HepG2 (cell line): ENCODE results near the gene DUSP9. TPM values are rescaled to one million over a fixed set of nuclear protein-coding genes. Genes with fewer than 3 reads are reported as not detected.

Source experiments
- ATAC-seq: fragments of 200-7000 bp; cut with Tn5 transposase; 3 replicates; pipeline ENCODE4 v1.9.1; 2020; ENCODE audit warnings: mild to moderate bottlenecking, moderate library complexity
- BruUV-seq: library from RNA; stranded (reverse); fragments of 400-500 nt; replicated peaks from 2 replicates; lab custom pipeline; 2021; lab: Mats Ljungman, UMichigan
- CTCF ChIA-PET: fragments of 300-600 bp; formaldehyde crosslinking; extraction: SDS; loops from one replicate; lab custom pipeline; 2021; ENCODE audit warnings: low total read pairs, inconsistent platforms, low intra/inter-chr PET ratio; lab: Yijun Ruan, JAX
- POLR2A ChIA-PET: fragments of 350-600 bp; sonication (Branson Sonifier 250); formaldehyde crosslinking; loops from one replicate; lab custom pipeline; 2020; ENCODE audit warnings: antibody characterized with exemption, inconsistent platforms; lab: Yijun Ruan, JAX
- DNase-seq: peaks from one replicate; pipeline ENCODE4 v3.0.0-alpha.2; 2015; ENCODE audit warnings: low spot score
- FAIRE-seq: peaks from 3 replicates; lab custom pipeline; 2011; peaks lifted over from hg19 to GRCh38; lab: Jason Lieb, UNC
- H2AFZ ChIP-seq: one replicate; pipeline ENCODE4 v1.6.1; 2011; ENCODE audit warnings: low read length, inconsistent platforms
- H3K27ac ChIP-seq: fragments of 300-600 bp; 3 replicates; pipeline ENCODE4 v1.8.0; 2011; ENCODE audit warnings: mixed run types, mild to moderate bottlenecking, mixed read lengths, low read length, inconsistent platforms; ENCODE audit not compliant: insufficient read depth; ENCODE audit errors: extremely low read length
- H3K27me3 ChIP-seq, 2 experiments: fragments of 200-600 bp in 1 of 2; 2 replicates in 1 of 2; 3 replicates in 1 of 2; pipeline versions ENCODE4 v1.6.0 to v1.8.0; 2011; ENCODE audit warnings: low read length in 2 of 2, mild to moderate bottlenecking in 2 of 2, moderate library complexity in 2 of 2, inconsistent platforms in 1 of 2; ENCODE audit not compliant: insufficient read depth in 2 of 2, control insufficient read depth in 1 of 2
- H3K36me3 ChIP-seq, 2 experiments: fragments of 200-600 bp in 1 of 2; replicated peaks in 1 of 2; 2 replicates in 1 of 2; 3 replicates in 1 of 2; pipeline versions ENCODE4 v1.5.1 to v1.8.0; 2011; ENCODE audit warnings: low read length in 2 of 2, inconsistent platforms in 1 of 2; ENCODE audit not compliant: insufficient read depth in 2 of 2, control insufficient read depth in 1 of 2
- H3K4me1 ChIP-seq: 2 replicates; pipeline ENCODE4 v1.5.1; 2012; ENCODE audit warnings: low read length, inconsistent platforms; ENCODE audit not compliant: insufficient read depth
- H3K4me2 ChIP-seq: 2 replicates; pipeline ENCODE4 v1.6.0; 2011; ENCODE audit warnings: low read depth, low read length, inconsistent platforms
- H3K4me3 ChIP-seq, 3 experiments: fragments of 200-600 bp in 1 of 3; sonication (generic), shearing (Covaris generic) in 1 of 3; replicated peaks in 1 of 3; 2 replicates each; pipeline ENCODE4 v1.5.1; 2011 to 2016; ENCODE audit warnings: low read length in 3 of 3, inconsistent platforms in 2 of 3, low read depth in 2 of 3, mild to moderate bottlenecking in 2 of 3, control low read depth in 1 of 3, mixed read lengths in 1 of 3; ENCODE audit not compliant: insufficient read depth in 1 of 3
- H3K79me2 ChIP-seq: one replicate; pipeline ENCODE4 v1.6.1; 2011; ENCODE audit warnings: low read length, inconsistent platforms; ENCODE audit not compliant: insufficient read depth
- H3K9ac ChIP-seq: 2 replicates; pipeline ENCODE4 v1.6.0; 2011; ENCODE audit warnings: mild to moderate bottlenecking, low read depth, low read length, inconsistent platforms; ENCODE audit not compliant: insufficient read depth
- H3K9me3 ChIP-seq: 2 replicates; pipeline ENCODE4 v1.5.1; 2012; ENCODE audit warnings: mild to moderate bottlenecking, low read length
- H4K20me1 ChIP-seq: 2 replicates; pipeline ENCODE4 v1.6.0; 2011; ENCODE audit warnings: inconsistent platforms, mild to moderate bottlenecking, low read length, moderate library complexity; ENCODE audit not compliant: insufficient read depth
- AKAP8 ChIP-seq: sonication (generic); formaldehyde crosslinking; IDR thresholded peaks from 2 replicates; pipeline ENCODE4 v1.5.1; 2020; ENCODE audit warnings: mild to moderate bottlenecking, missing genetic modification reagents
- ARNTL ChIP-seq: sonication (generic); formaldehyde crosslinking; IDR thresholded peaks from 2 replicates; pipeline ENCODE4 v1.4.0; 2020; ENCODE audit warnings: mild to moderate bottlenecking, missing genetic modification reagents
- KMT2B ChIP-seq: IDR thresholded peaks from 2 replicates; pipeline ENCODE4 v1.6.1; 2016; ENCODE audit warnings: missing genetic modification reagents, missing compliant biosample characterization
- MAZ ChIP-seq, 2 experiments: sonication (generic) in 1 of 2; formaldehyde crosslinking in 1 of 2; IDR thresholded peaks; 2 replicates each; pipeline versions ENCODE4 v1.5.0 to v1.6.1; 2012 to 2020; ENCODE audit warnings: low read depth in 2 of 2, mild to moderate bottlenecking in 2 of 2, borderline replicate concordance in 1 of 2, improper control_type of control experiment in 1 of 2, low read length in 1 of 2, missing genetic modification reagents in 1 of 2, moderate library complexity in 1 of 2
- SIN3A ChIP-seq: IDR thresholded peaks from 2 replicates; pipeline ENCODE4 v1.6.1; 2011; ENCODE audit warnings: low read depth, mild to moderate bottlenecking, control low read depth, low read length, borderline replicate concordance
- ZBTB44 ChIP-seq: sonication (generic); formaldehyde crosslinking; IDR thresholded peaks from 2 replicates; pipeline ENCODE4 v1.4.0; 2020; ENCODE audit warnings: missing genetic modification reagents
- ZMYM2 ChIP-seq: sonication (generic); formaldehyde crosslinking; IDR thresholded peaks from 2 replicates; pipeline ENCODE4 v1.8.0; 2022; ENCODE audit warnings: mild to moderate bottlenecking, missing genetic modification reagents
- ZNF101 ChIP-seq: sonication (generic); formaldehyde crosslinking; IDR thresholded peaks from 2 replicates; pipeline ENCODE4 v1.4.0; 2020; ENCODE audit warnings: mild to moderate bottlenecking, low read depth, missing genetic modification reagents, borderline replicate concordance
- ZNF263 ChIP-seq: sonication (generic); formaldehyde crosslinking; IDR thresholded peaks from 2 replicates; pipeline ENCODE4 v1.4.0; 2020; ENCODE audit warnings: missing genetic modification reagents
- ZNF275 ChIP-seq: sonication (generic); formaldehyde crosslinking; IDR thresholded peaks from 2 replicates; pipeline ENCODE4 v1.8.0; 2022; ENCODE audit warnings: missing genetic modification reagents, mild to moderate bottlenecking, inconsistent platforms, borderline replicate concordance
- ZNF414 ChIP-seq: sonication (generic); formaldehyde crosslinking; IDR thresholded peaks from 2 replicates; pipeline ENCODE4 v1.5.0; 2020; ENCODE audit warnings: missing genetic modification reagents
- ZNF430 ChIP-seq: sonication (generic); formaldehyde crosslinking; IDR thresholded peaks from 2 replicates; pipeline ENCODE4 v1.9.0; 2021; ENCODE audit warnings: mild to moderate bottlenecking, missing genetic modification reagents
- ZNF687 ChIP-seq: sonication (generic); formaldehyde crosslinking; IDR thresholded peaks from 2 replicates; pipeline ENCODE4 v1.5.1; 2020; ENCODE audit warnings: mild to moderate bottlenecking, missing genetic modification reagents, moderate library complexity
- ZNF761 ChIP-seq: sonication (generic); formaldehyde crosslinking; conservative IDR thresholded peaks from 2 replicates; pipeline ENCODE4 v1.4.0; 2020; ENCODE audit warnings: mild to moderate bottlenecking, missing genetic modification reagents
- WGBS: methylation state at CpG from one replicate; pipeline ENCODE4 v1.1.6; 2017; ENCODE audit warnings: low lambda C conversion rate; 5-methylcytosine and 5-hydroxymethylcytosine counted together
- in situ Hi-C: cut with HindIII; loops from 2 replicates; pipeline ENCODE4 v1.10.0; 2017; ENCODE audit warnings: low pct_unique_long_range_greater_than_20kb; ENCODE audit not compliant: extremely low pct_ligation_motif_present
- intact Hi-C: fragments of 100-400 bp; cut with micrococcal nuclease; formaldehyde crosslinking; loops from one replicate; pipeline ENCODE4 v1.10.0; 2022; ENCODE audit not compliant: unreplicated experiment
- polyA plus RNA-seq, 8 experiments: library from polyadenylated mRNA; depleted of rRNA in 3 of 8; stranded (reverse) in 7 of 8; unstranded in 1 of 8; fragments of >200 nt; fragmentation: Illumina TruSeq in 4 of 8; extraction: Trizol in 4 of 8; gene quantifications; 2 replicates each; pipeline versions ENCODE4 v1.2.1 to v1.2.3, GENCODE V29; 2011 to 2016; ENCODE audit warnings: low read depth in 4 of 8, missing spikeins in 1 of 8, mixed read lengths in 1 of 8; ENCODE audit not compliant: insufficient read depth in 1 of 8
- total RNA-seq, 5 experiments: library from RNA; depleted of rRNA; stranded (reverse); fragments of >200 nt; fragmentation: Illumina TruSeq; extraction: Trizol; gene quantifications; 2 replicates each; pipeline ENCODE4 v1.2.3, GENCODE V29; 2016; ENCODE audit warnings: low read depth in 1 of 5

Gene DUSP9
- total and polyA plus RNA-seq, 2 of the 13 experiments (the other 11 are each of a cell fraction or from before 2014, with no cell fraction given), result 235 to 435 TPM

- POLR2A ChIA-PET, result interaction anchor here (2.2 to 15.1 kb wide), 5 partner anchors 9 to 82 kb away, joined by 6 to 596 read pairs (median 70); no protein-coding TSS in a partner anchor
- in situ Hi-C loops (loop anchor here (5.0 kb wide), 1 partner anchor 33 kb away; no protein-coding TSS in a partner anchor), intact Hi-C loops (loop anchor here (2.0 kb wide), 1 partner anchor 22 kb away; no protein-coding TSS in a partner anchor)
- no TSS peak for BruUV-seq
- peaks cover 0 to 3% of the 10 kb centered on the region in 2 experiments; a peak in 1 of 5 replicates for H3K36me3 ChIP-seq
- no peak for ATAC-seq
- 25% methylated on average over 2 of the region's 6 CpGs for WGBS
- peak overlapping the region; percentile 23 to 73 (median 61); a peak in 5 of 6 replicates for H3K4me3 ChIP-seq
- no peaks in the 10 kb centered on the region; a peak in 1 of 5 replicates for H3K27me3 ChIP-seq
- CTCF ChIA-PET, result interaction anchor here (3.0 kb wide), 1 partner anchor 35 kb away, joined by 10 read pairs; no protein-coding TSS in a partner anchor
- peaks cover 52% of the 10 kb centered on the region for H3K79me2 ChIP-seq
- H2AFZ ChIP-seq, result no peak overlapping the region
- peak overlapping the region; percentile 65 for H3K9ac ChIP-seq
- peak overlapping the region; percentile 81 for H3K27ac ChIP-seq
- no peak for DNase-seq
- no peaks in the 10 kb centered on the region for H3K9me3 ChIP-seq
- peak; percentile 4 for FAIRE-seq
- peaks cover 8% of the 10 kb centered on the region; the same call in 1 of the 2 replicates for H4K20me1 ChIP-seq
- peaks cover 54% of the 10 kb centered on the region for H3K4me1 ChIP-seq
- H3K4me2 ChIP-seq, result peak overlapping the region; percentile 84
- TF ChIP-seq ZNF275 (CRISPR knock-in tag), result no peak
- TF ChIP-seq ZNF687 (CRISPR knock-in tag), result peak; percentile 40; the same call in 1 of the 2 replicates
- TF ChIP-seq MAZ (IDR thresholded peaks at IDR 0.05; ENCODE audit: borderline replicate concordance, low read depth, low read length), result no peak
- no peak for TF ChIP-seq MAZ (CRISPR knock-in tag; IDR thresholded peaks at IDR 0.05; ENCODE audit: low read depth)
- TF ChIP-seq SIN3A, result no peak
- peak; percentile 40; the same call in 1 of the 2 replicates for TF ChIP-seq ZNF263
- TF ChIP-seq ZBTB44 (CRISPR knock-in tag), result no peak
- TF ChIP-seq KMT2B, result no peak
- no peak for TF ChIP-seq ZNF430 (CRISPR knock-in tag)
- TF ChIP-seq ZNF101 (CRISPR knock-in tag), result no peak
- no peak for TF ChIP-seq ZNF761 (CRISPR knock-in tag)
- TF ChIP-seq ARNTL (CRISPR knock-in tag), result no peak
- TF ChIP-seq ZMYM2, result no peak
- 0 out of 2 replicates have a peak, but pooled peaks have one; percentile 2 for TF ChIP-seq AKAP8 (CRISPR knock-in tag)
- TF ChIP-seq ZNF414 (CRISPR knock-in tag), result no peak
Observed at GRCh38 chrX:153645151-153645550, 1.9 kb upstream of the DUSP9 start.
